ENCODE results near the gene HGD.

Gene HGD

DNA sequence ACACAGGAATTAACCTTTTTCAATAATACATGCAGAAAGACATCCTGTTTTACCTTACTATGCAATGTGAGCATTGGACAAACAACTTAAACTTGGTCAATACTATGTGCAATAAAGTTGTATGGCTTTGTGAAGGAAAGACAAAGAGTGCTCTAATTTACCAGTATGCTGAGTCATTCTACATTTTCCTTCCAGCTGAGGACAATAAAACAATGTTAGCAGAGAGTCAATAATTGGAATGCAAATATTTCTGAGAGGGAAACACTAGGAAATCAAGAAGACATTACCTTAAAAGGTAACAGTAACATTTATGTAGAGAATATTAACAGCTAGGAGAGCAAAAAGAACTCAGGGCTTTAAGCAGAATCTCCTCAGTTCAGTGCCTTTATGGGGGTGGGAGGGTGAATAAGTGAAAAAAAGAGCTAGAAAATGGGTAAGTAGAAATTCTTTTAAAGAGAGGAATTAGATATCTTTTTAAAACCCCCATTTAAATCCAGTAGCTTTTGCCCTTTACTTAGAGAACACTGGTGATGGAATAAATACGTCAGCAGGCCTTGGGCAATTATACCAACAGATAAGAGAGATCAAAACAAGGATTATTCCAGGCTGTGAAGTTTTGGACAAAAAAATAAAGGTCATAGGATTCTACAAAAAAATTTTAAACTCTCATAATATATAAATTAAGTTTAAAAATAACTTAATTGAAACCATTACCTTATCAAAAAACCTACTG, 11.6 kb upstream of the HGD start:
- H3K4me3 ChIP-seq (ENCODE audit: low read length): no peak overlapping the region
- TF ChIP-seq CTCF (IDR thresholded peaks at IDR 0.05; ENCODE audit: low read depth, low read length, poor library complexity, severe bottlenecking) (no peak), EZH2phosphoT487 (IDR thresholded peaks at IDR 0.05; ENCODE audit: borderline replicate concordance, low read length) (no peak)
- no peaks in the 10 kb centered on the region for H3K9me3 ChIP-seq (ENCODE audit: control insufficient read depth, insufficient read depth, low read length)
- no peak overlapping the region for H3K4me2 ChIP-seq (ENCODE audit: low read length)
- no peaks in the 10 kb centered on the region for H3K27me3 ChIP-seq (ENCODE audit: control insufficient read depth, low read length)
- peaks cover 4% of the 10 kb centered on the region for H3K4me1 ChIP-seq (ENCODE audit: control insufficient read depth, low read length)
- no peaks in the 10 kb centered on the region for H3K9me2 ChIP-seq (replicated peaks; ENCODE audit: control insufficient read depth, low read length)
- no peaks in the 10 kb centered on the region for H4K20me1 ChIP-seq (ENCODE audit: control insufficient read depth, insufficient read depth, low read depth, low read length)
- no peak overlapping the region for H3K27ac ChIP-seq (ENCODE audit: low read depth, low read length)
- peaks cover 18% of the 10 kb centered on the region for H3K36me3 ChIP-seq (ENCODE audit: control insufficient read depth, low read length)
- no peaks in the 10 kb centered on the region for H3F3A ChIP-seq (ENCODE audit: control insufficient read depth, insufficient read depth)
- H3K79me2 ChIP-seq (ENCODE audit: control insufficient read depth, low read length): no peaks in the 10 kb centered on the region

DNA sequence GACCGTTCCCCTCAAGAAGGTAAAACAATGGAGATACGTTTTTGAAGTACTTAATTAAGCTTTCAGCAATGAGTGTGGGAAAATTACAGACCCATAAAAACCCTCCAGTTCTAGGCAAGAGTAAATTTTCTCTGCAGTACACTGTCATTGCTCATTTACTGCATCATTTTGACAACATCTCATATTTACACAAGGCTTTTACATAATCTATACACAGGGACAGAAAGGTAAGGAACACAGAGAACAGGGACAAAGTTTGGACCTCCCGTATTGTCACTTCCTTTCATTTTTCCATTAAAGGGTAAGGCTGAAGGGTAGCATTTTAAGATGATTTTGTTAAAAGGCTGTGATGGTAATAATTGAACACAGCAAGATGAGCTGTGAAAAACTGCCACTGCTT, 7.4 kb upstream of the HGD start:
- peaks cover 13% of the 10 kb centered on the region for H3K4me1 ChIP-seq (ENCODE audit: control insufficient read depth, low read length)
- H3K27ac ChIP-seq (ENCODE audit: low read depth, low read length): no peak overlapping the region
- no peaks in the 10 kb centered on the region for H3K9me3 ChIP-seq (ENCODE audit: control insufficient read depth, insufficient read depth, low read length)
- H3K36me3 ChIP-seq (ENCODE audit: control insufficient read depth, low read length): peaks cover 8% of the 10 kb centered on the region
- no peak for TF ChIP-seq CTCF (IDR thresholded peaks at IDR 0.05; ENCODE audit: low read depth, low read length, poor library complexity, severe bottlenecking)
- no peak for TF ChIP-seq EZH2phosphoT487 (IDR thresholded peaks at IDR 0.05; ENCODE audit: borderline replicate concordance, low read length)
- no peaks in the 10 kb centered on the region for H4K20me1 ChIP-seq (ENCODE audit: control insufficient read depth, insufficient read depth, low read depth, low read length)
- no peak overlapping the region for H3K4me3 ChIP-seq (ENCODE audit: low read length)
- no peaks in the 10 kb centered on the region for H3K9me2 ChIP-seq (replicated peaks; ENCODE audit: control insufficient read depth, low read length)
- no peaks in the 10 kb centered on the region for H3F3A ChIP-seq (ENCODE audit: control insufficient read depth, insufficient read depth)
- H3K4me2 ChIP-seq (ENCODE audit: low read length): no peak overlapping the region
- H3K79me2 ChIP-seq (ENCODE audit: control insufficient read depth, low read length): no peaks in the 10 kb centered on the region
- H3K27me3 ChIP-seq (ENCODE audit: control insufficient read depth, low read length): no peaks in the 10 kb centered on the region

- H3K4me1 ChIP-seq (ENCODE audit: control insufficient read depth, low read length): peaks cover 13% of the 10 kb centered on the region
- no peaks in the 10 kb centered on the region for H3K27me3 ChIP-seq (ENCODE audit: control insufficient read depth, low read length)
- H3K9me3 ChIP-seq (ENCODE audit: control insufficient read depth, insufficient read depth, low read length): no peaks in the 10 kb centered on the region
- TF ChIP-seq EZH2phosphoT487 (IDR thresholded peaks at IDR 0.05; ENCODE audit: borderline replicate concordance, low read length): no peak
- no peak for TF ChIP-seq CTCF (IDR thresholded peaks at IDR 0.05; ENCODE audit: low read depth, low read length, poor library complexity, severe bottlenecking)
- H3K79me2 ChIP-seq (ENCODE audit: control insufficient read depth, low read length): no peaks in the 10 kb centered on the region
- H3K36me3 ChIP-seq (ENCODE audit: control insufficient read depth, low read length): peaks cover 6% of the 10 kb centered on the region
- no peaks in the 10 kb centered on the region for H4K20me1 ChIP-seq (ENCODE audit: control insufficient read depth, insufficient read depth, low read depth, low read length)
- no peaks in the 10 kb centered on the region for H3K9me2 ChIP-seq (replicated peaks; ENCODE audit: control insufficient read depth, low read length)
- no peaks in the 10 kb centered on the region for H3F3A ChIP-seq (ENCODE audit: control insufficient read depth, insufficient read depth)
- H3K27ac ChIP-seq (ENCODE audit: low read depth, low read length): no peak overlapping the region
- H3K4me2 ChIP-seq (ENCODE audit: low read length): peak overlapping the region; percentile 40
- no peak overlapping the region for H3K4me3 ChIP-seq (ENCODE audit: low read length)
Measured at GRCh38 chr3:120688121-120688520, 6.1 kb upstream of the HGD start.

Measured in DOHH2 (cell line).